HepG2 (cell line): ENCODE results near the gene PANK4. TPM values are rescaled to one million over a fixed set of nuclear protein-coding genes. Genes with fewer than 3 reads are reported as not detected.

Experiments
- ATAC-seq: fragments of 200-7000 bp; cut with Tn5 transposase; 3 replicates; pipeline ENCODE4 v1.9.1; 2020; ENCODE audit warnings: mild to moderate bottlenecking, moderate library complexity
- BruUV-seq: library from RNA; stranded (reverse); fragments of 400-500 nt; replicated peaks from 2 replicates; lab custom pipeline; 2021; lab: Mats Ljungman, UMichigan
- CTCF ChIA-PET: fragments of 300-600 bp; formaldehyde crosslinking; extraction: SDS; loops from one replicate; lab custom pipeline; 2021; ENCODE audit warnings: low total read pairs, inconsistent platforms, low intra/inter-chr PET ratio; lab: Yijun Ruan, JAX
- POLR2A ChIA-PET: fragments of 350-600 bp; sonication (Branson Sonifier 250); formaldehyde crosslinking; loops from one replicate; lab custom pipeline; 2020; ENCODE audit warnings: antibody characterized with exemption, inconsistent platforms; lab: Yijun Ruan, JAX
- DNase-seq: peaks from one replicate; pipeline ENCODE4 v3.0.0-alpha.2; 2015; ENCODE audit warnings: low spot score
- FAIRE-seq: peaks from 3 replicates; lab custom pipeline; 2011; peaks lifted over from hg19 to GRCh38; lab: Jason Lieb, UNC
- H2AFZ ChIP-seq: one replicate; pipeline ENCODE4 v1.6.1; 2011; ENCODE audit warnings: low read length, inconsistent platforms
- H3K27ac ChIP-seq: fragments of 300-600 bp; 3 replicates; pipeline ENCODE4 v1.8.0; 2011; ENCODE audit warnings: mixed run types, mild to moderate bottlenecking, mixed read lengths, low read length, inconsistent platforms; ENCODE audit not compliant: insufficient read depth; ENCODE audit errors: extremely low read length
- H3K27me3 ChIP-seq, 2 experiments: fragments of 200-600 bp in 1 of 2; 2 replicates in 1 of 2; 3 replicates in 1 of 2; pipeline versions ENCODE4 v1.6.0 to v1.8.0; 2011; ENCODE audit warnings: low read length in 2 of 2, mild to moderate bottlenecking in 2 of 2, moderate library complexity in 2 of 2, inconsistent platforms in 1 of 2; ENCODE audit not compliant: insufficient read depth in 2 of 2, control insufficient read depth in 1 of 2
- H3K36me3 ChIP-seq, 2 experiments: fragments of 200-600 bp in 1 of 2; replicated peaks in 1 of 2; 2 replicates in 1 of 2; 3 replicates in 1 of 2; pipeline versions ENCODE4 v1.5.1 to v1.8.0; 2011; ENCODE audit warnings: low read length in 2 of 2, inconsistent platforms in 1 of 2; ENCODE audit not compliant: insufficient read depth in 2 of 2, control insufficient read depth in 1 of 2
- H3K4me1 ChIP-seq: 2 replicates; pipeline ENCODE4 v1.5.1; 2012; ENCODE audit warnings: low read length, inconsistent platforms; ENCODE audit not compliant: insufficient read depth
- H3K4me2 ChIP-seq: 2 replicates; pipeline ENCODE4 v1.6.0; 2011; ENCODE audit warnings: low read depth, low read length, inconsistent platforms
- H3K4me3 ChIP-seq, 3 experiments: fragments of 200-600 bp in 1 of 3; sonication (generic), shearing (Covaris generic) in 1 of 3; replicated peaks in 1 of 3; 2 replicates each; pipeline ENCODE4 v1.5.1; 2011 to 2016; ENCODE audit warnings: low read length in 3 of 3, inconsistent platforms in 2 of 3, low read depth in 2 of 3, mild to moderate bottlenecking in 2 of 3, control low read depth in 1 of 3, mixed read lengths in 1 of 3; ENCODE audit not compliant: insufficient read depth in 1 of 3
- H3K79me2 ChIP-seq: one replicate; pipeline ENCODE4 v1.6.1; 2011; ENCODE audit warnings: low read length, inconsistent platforms; ENCODE audit not compliant: insufficient read depth
- H3K9ac ChIP-seq: 2 replicates; pipeline ENCODE4 v1.6.0; 2011; ENCODE audit warnings: mild to moderate bottlenecking, low read depth, low read length, inconsistent platforms; ENCODE audit not compliant: insufficient read depth
- H3K9me3 ChIP-seq: 2 replicates; pipeline ENCODE4 v1.5.1; 2012; ENCODE audit warnings: mild to moderate bottlenecking, low read length
- H4K20me1 ChIP-seq: 2 replicates; pipeline ENCODE4 v1.6.0; 2011; ENCODE audit warnings: inconsistent platforms, mild to moderate bottlenecking, low read length, moderate library complexity; ENCODE audit not compliant: insufficient read depth
- KAT2B ChIP-seq: fragments of 150-350 bp; IDR thresholded peaks from 2 replicates; pipeline ENCODE4 v1.6.1; 2014; ENCODE audit warnings: low read depth, low read length, borderline replicate concordance
- KLF16 ChIP-seq, 2 experiments: sonication (generic) in 1 of 2; formaldehyde crosslinking in 1 of 2; IDR thresholded peaks; 2 replicates each; pipeline versions ENCODE4 v1.6.1 to v1.8.0; 2016 to 2023; ENCODE audit warnings: missing genetic modification reagents in 2 of 2, missing compliant biosample characterization in 1 of 2
- REST ChIP-seq, 2 experiments: IDR thresholded peaks; 2 replicates each; pipeline ENCODE4 v1.6.1; 2011 to 2012; ENCODE audit warnings: low read length in 2 of 2, borderline replicate concordance in 1 of 2, low read depth in 1 of 2, mild to moderate bottlenecking in 1 of 2, moderate library complexity in 1 of 2
- SRSF4 ChIP-seq: fragments of 200-400 bp; formaldehyde crosslinking; IDR thresholded peaks from one replicate; pipeline ENCODE4 v1.6.1; 2018; ENCODE audit warnings: mild to moderate bottlenecking, low read depth, low read length, moderate library complexity; ENCODE audit not compliant: poor library complexity, severe bottlenecking
- UBTF ChIP-seq: sonication (generic); formaldehyde crosslinking; IDR thresholded peaks from 2 replicates; pipeline ENCODE4 v1.4.0; 2020; ENCODE audit warnings: mild to moderate bottlenecking, missing genetic modification reagents
- ZNF280D ChIP-seq: sonication (generic); formaldehyde crosslinking; IDR thresholded peaks from 2 replicates; pipeline ENCODE4 v1.5.1; 2020; ENCODE audit warnings: mild to moderate bottlenecking, missing genetic modification reagents
- ZNF496 ChIP-seq: sonication (generic); formaldehyde crosslinking; IDR thresholded peaks from 2 replicates; pipeline ENCODE4 v1.8.1; 2023; ENCODE audit warnings: mild to moderate bottlenecking, moderate library complexity, missing genetic modification reagents; ENCODE audit not compliant: insufficient replicate concordance
- ZNF576 ChIP-seq: sonication (generic); formaldehyde crosslinking; IDR thresholded peaks from 2 replicates; pipeline ENCODE4 v1.4.0; 2020; ENCODE audit warnings: mild to moderate bottlenecking, missing genetic modification reagents
- ZNF577 ChIP-seq: sonication (generic); formaldehyde crosslinking; IDR thresholded peaks from 2 replicates; pipeline ENCODE4 v1.4.0; 2020; ENCODE audit warnings: mild to moderate bottlenecking, low read depth, missing genetic modification reagents, borderline replicate concordance
- WGBS: methylation state at CpG from one replicate; pipeline ENCODE4 v1.1.6; 2017; ENCODE audit warnings: low lambda C conversion rate; 5-methylcytosine and 5-hydroxymethylcytosine counted together
- in situ Hi-C: cut with HindIII; loops from 2 replicates; pipeline ENCODE4 v1.10.0; 2017; ENCODE audit warnings: low pct_unique_long_range_greater_than_20kb; ENCODE audit not compliant: extremely low pct_ligation_motif_present
- intact Hi-C: fragments of 100-400 bp; cut with micrococcal nuclease; formaldehyde crosslinking; loops from one replicate; pipeline ENCODE4 v1.10.0; 2022; ENCODE audit not compliant: unreplicated experiment
- polyA plus RNA-seq, 8 experiments: library from polyadenylated mRNA; depleted of rRNA in 3 of 8; stranded (reverse) in 7 of 8; unstranded in 1 of 8; fragments of >200 nt; fragmentation: Illumina TruSeq in 4 of 8; extraction: Trizol in 4 of 8; gene quantifications; 2 replicates each; pipeline versions ENCODE4 v1.2.1 to v1.2.3, GENCODE V29; 2011 to 2016; ENCODE audit warnings: low read depth in 4 of 8, missing spikeins in 1 of 8, mixed read lengths in 1 of 8; ENCODE audit not compliant: insufficient read depth in 1 of 8
- total RNA-seq, 5 experiments: library from RNA; depleted of rRNA; stranded (reverse); fragments of >200 nt; fragmentation: Illumina TruSeq; extraction: Trizol; gene quantifications; 2 replicates each; pipeline ENCODE4 v1.2.3, GENCODE V29; 2016; ENCODE audit warnings: low read depth in 1 of 5
- TF ChIP-seq, protein P1 (sequence below): sonication (generic); formaldehyde crosslinking; IDR thresholded peaks from 2 replicates; pipeline ENCODE4 v1.4.0; 2020; ENCODE audit warnings: missing genetic modification reagents
- TF ChIP-seq, protein P2 (sequence below): sonication (generic); IDR thresholded peaks from 2 replicates; pipeline ENCODE4 v1.6.1; 2016; ENCODE audit warnings: low read depth, borderline replicate concordance

Gene PANK4
- total and polyA plus RNA-seq, 2 of the 13 experiments (the other 11 are each of a cell fraction or from before 2014, with no cell fraction given), result 17.4 to 19.3 TPM

DNA sequence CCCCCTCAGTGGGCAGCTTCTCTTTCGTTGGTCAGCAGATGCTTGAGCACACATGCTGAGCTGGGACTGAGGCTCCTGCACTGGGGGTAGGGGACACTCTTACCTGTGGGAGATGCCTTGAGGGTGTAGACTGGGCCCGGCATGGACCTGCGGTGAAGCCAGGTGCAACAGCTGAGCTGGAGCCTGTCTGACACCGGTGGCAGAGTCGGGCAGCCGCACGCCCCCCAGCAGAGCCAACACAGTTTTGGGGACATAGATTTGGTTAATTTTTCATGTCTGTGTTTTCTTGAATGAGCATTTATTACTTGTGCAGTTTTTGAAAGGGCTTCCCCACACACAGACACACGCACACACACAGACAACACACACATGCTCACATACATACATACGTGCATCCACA lies 9.6 kb upstream of the PANK4 start (continued):
- TF ChIP-seq, protein P1, sequence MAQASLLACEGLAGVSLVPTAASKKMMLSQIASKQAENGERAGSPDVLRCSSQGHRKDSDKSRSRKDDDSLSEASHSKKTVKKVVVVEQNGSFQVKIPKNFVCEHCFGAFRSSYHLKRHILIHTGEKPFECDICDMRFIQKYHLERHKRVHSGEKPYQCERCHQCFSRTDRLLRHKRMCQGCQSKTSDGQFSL (CRISPR knock-in tag), result no peak
- TF ChIP-seq KAT2B, result no peak
- TF ChIP-seq ZNF496 (CRISPR knock-in tag), result no peak
- no peak for TF ChIP-seq ZNF280D (CRISPR knock-in tag)
- TF ChIP-seq ZNF577, result no peak
- no peak for TF ChIP-seq ZNF576 (CRISPR knock-in tag)
- TF ChIP-seq, protein P2, sequence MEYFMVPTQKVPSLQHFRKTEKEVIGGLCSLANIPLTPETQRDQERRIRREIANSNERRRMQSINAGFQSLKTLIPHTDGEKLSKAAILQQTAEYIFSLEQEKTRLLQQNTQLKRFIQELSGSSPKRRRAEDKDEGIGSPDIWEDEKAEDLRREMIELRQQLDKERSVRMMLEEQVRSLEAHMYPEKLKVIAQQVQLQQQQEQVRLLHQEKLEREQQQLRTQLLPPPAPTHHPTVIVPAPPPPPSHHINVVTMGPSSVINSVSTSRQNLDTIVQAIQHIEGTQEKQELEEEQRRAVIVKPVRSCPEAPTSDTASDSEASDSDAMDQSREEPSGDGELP, result no peak

- no peak for FAIRE-seq
- ChIA-PET CTCF (no interaction called here), POLR2A (interaction anchor here (1.4 to 2.1 kb wide), 3 partner anchors 8 to 11 kb away, joined by 5 to 7 read pairs (median 5); partner anchors contain the start of gene PANK4)
- no peaks in the 10 kb centered on the region for H3K79me2 ChIP-seq
- no peaks in the 10 kb centered on the region for H3K36me3 ChIP-seq
- H3K4me2 ChIP-seq, result no peak overlapping the region
- H3K9ac ChIP-seq, result no peak overlapping the region
- DNase-seq, result no peak
- no CpG with 5 or more reads among the region's 27 CpGs for WGBS
- intact Hi-C loops, result no loop called here
- peaks cover 15 to 65% of the 10 kb centered on the region in 2 experiments for H3K27me3 ChIP-seq
- H4K20me1 ChIP-seq, result no peaks in the 10 kb centered on the region
- BruUV-seq, result no TSS peak
- H3K4me3 ChIP-seq, result no peak overlapping the region
- H3K9me3 ChIP-seq, result no peaks in the 10 kb centered on the region
- peak; percentile 12 for ATAC-seq
- no peak overlapping the region for H2AFZ ChIP-seq
- peaks cover 5% of the 10 kb centered on the region; the same call in 1 of the 2 replicates for H3K4me1 ChIP-seq
- in situ Hi-C loops, result no loop called here
- H3K27ac ChIP-seq, result no peak overlapping the region
- TF ChIP-seq KLF16 (CRISPR knock-in tag; IDR thresholded peaks at IDR 0.05), result no peak
- TF ChIP-seq UBTF, result no peak
- TF ChIP-seq SRSF4, result no peak
- no peak for TF ChIP-seq REST (IDR thresholded peaks at IDR 0.05; ENCODE audit: borderline replicate concordance in 1 of 2, low read depth in 1 of 2, low read length in 2 of 2)
These were observed 9.1 kb upstream of the PANK4 start for GRCh38 chr1:2535455-2535854.
